NCI-H446 (cell line): ENCODE results near the gene NEDD4L.
"Not testable (repeated sequence)": the region's sequence is repeated elsewhere in the genome, so short reads cannot be mapped to it uniquely, and the experiment has no call there.

Source experiments
- DNase-seq, 2 experiments: peaks; one replicate each; lab custom pipeline; 2025; lab: John Stamatoyannopoulos, UW

Gene NEDD4L

GRCh38 chr18:58241026-58241679 lies 197.1 kb downstream of the NEDD4L start:
- DNase-seq = peak in 1 of 2 experiments; percentile 9

- DNase-seq = peak; percentile 56 to 76
These were observed 197.9 kb downstream of the NEDD4L start for GRCh38 chr18:58241877-58242276.

- no peak for DNase-seq
These were observed 198.4 kb downstream of the NEDD4L start for GRCh38 chr18:58242435-58242834.

- DNase-seq = no peak
These were observed 198.9 kb downstream of the NEDD4L start for GRCh38 chr18:58242968-58243367.

- no peak for DNase-seq
These were observed 199.4 kb downstream of the NEDD4L start for GRCh38 chr18:58243401-58243800.

- DNase-seq = peak in 1 of 2 experiments; percentile 46
These were observed 203.4 kb downstream of the NEDD4L start for GRCh38 chr18:58247363-58247834.

GRCh38 chr18:58249712-58250111 lies 205.7 kb downstream of the NEDD4L start:
- DNase-seq = no peak

- DNase-seq = no peak
These were observed 207.4 kb downstream of the NEDD4L start for GRCh38 chr18:58251416-58251815.

GRCh38 chr18:58252166-58252565 lies 208.1 kb downstream of the NEDD4L start:
- DNase-seq = no peak

- no peak for DNase-seq
These were observed 209.3 kb downstream of the NEDD4L start for GRCh38 chr18:58253318-58253717.

GRCh38 chr18:58253871-58254270 lies 209.8 kb downstream of the NEDD4L start:
- no peak for DNase-seq

- no peak for DNase-seq
These were observed 211.0 kb downstream of the NEDD4L start for GRCh38 chr18:58254873-58255511.

- DNase-seq = no peak
These were observed 211.8 kb downstream of the NEDD4L start for GRCh38 chr18:58255701-58256311.

GRCh38 chr18:58256316-58257080 lies 212.5 kb downstream of the NEDD4L start:
- DNase-seq = no peak

GRCh38 chr18:58257461-58257860 lies 213.4 kb downstream of the NEDD4L start:
- no peak for DNase-seq

GRCh38 chr18:58258692-58259342 lies 214.8 kb downstream of the NEDD4L start:
- DNase-seq = no peak

GRCh38 chr18:58263055-58263957 lies 219.3 kb downstream of the NEDD4L start:
- DNase-seq = no peak

GRCh38 chr18:58264075-58264474 lies 220.0 kb downstream of the NEDD4L start:
- no peak for DNase-seq

GRCh38 chr18:58264840-58265239 lies 220.8 kb downstream of the NEDD4L start:
- no peak for DNase-seq

- DNase-seq = not testable (repeated sequence)
These were observed 221.5 kb downstream of the NEDD4L start for GRCh38 chr18:58265489-58265888.

GRCh38 chr18:58266291-58266690 lies 222.3 kb downstream of the NEDD4L start:
- DNase-seq = no peak
